ENCODE data around the gene SIAH3.

Gene SIAH3

GRCh38 chr13:45861322-45861721 lies 9.8 kb upstream of the SIAH3 start:
- no peak for DNase-seq

GRCh38 chr13:45860240-45860639 lies 8.7 kb upstream of the SIAH3 start:
- DNase-seq = no peak

GRCh38 chr13:45859705-45860104 lies 8.2 kb upstream of the SIAH3 start:
- no peak for DNase-seq

- no peak for DNase-seq
Measured at GRCh38 chr13:45852494-45852893, 941 bp upstream of the SIAH3 start.

- DNase-seq = no peak
Measured at GRCh38 chr13:45851956-45852355, 403 bp upstream of the SIAH3 start.

GRCh38 chr13:45850027-45850613 lies 1.4 kb downstream of the SIAH3 start:
- no peak for DNase-seq

- DNase-seq = no peak
Measured at GRCh38 chr13:45849408-45849807, 2.1 kb downstream of the SIAH3 start.

GRCh38 chr13:45847554-45848224 lies 3.9 kb downstream of the SIAH3 start:
- DNase-seq = peak; percentile 9 to 85 (median 54)

GRCh38 chr13:45846681-45847080 lies 4.9 kb downstream of the SIAH3 start:
- no peak for DNase-seq

GRCh38 chr13:45838171-45838745 lies 13.3 kb downstream of the SIAH3 start:
- no peak for DNase-seq

GRCh38 chr13:45837111-45837510 lies 14.4 kb downstream of the SIAH3 start:
- DNase-seq = no peak

- no peak for DNase-seq
Measured at GRCh38 chr13:45834411-45834994, 17.1 kb downstream of the SIAH3 start.

GRCh38 chr13:45833663-45834375 lies 17.7 kb downstream of the SIAH3 start:
- DNase-seq = no peak

GRCh38 chr13:45833242-45833641 lies 18.3 kb downstream of the SIAH3 start:
- DNase-seq = no peak

GRCh38 chr13:45831851-45832250 lies 19.7 kb downstream of the SIAH3 start:
- no peak for DNase-seq

GRCh38 chr13:45830121-45830520 lies 21.4 kb downstream of the SIAH3 start:
- DNase-seq = no peak

- DNase-seq = no peak
Measured at GRCh38 chr13:45828256-45828968, 23.1 kb downstream of the SIAH3 start.

- DNase-seq = no peak
Measured at GRCh38 chr13:45827318-45827717, 24.2 kb downstream of the SIAH3 start.

GRCh38 chr13:45826731-45827130 lies 24.8 kb downstream of the SIAH3 start:
- DNase-seq = no peak

GRCh38 chr13:45825387-45825650 lies 26.2 kb downstream of the SIAH3 start:
- no peak for DNase-seq

- no peak for DNase-seq
Measured at GRCh38 chr13:45823583-45823982, 28.0 kb downstream of the SIAH3 start.

GRCh38 chr13:45821811-45822210 lies 29.7 kb downstream of the SIAH3 start:
- DNase-seq = no peak

All from stimulated activated naive CD4-positive, alpha-beta T cell (primary cell).